Activated CD4-positive, alpha-beta T cell treated with anti-CD3 and anti-CD28 coated beads for 24 hours (primary cell): ENCODE results near the gene FRY.

Experiments
- DNase-seq, 2 donors: peaks; one replicate each; pipeline ENCODE4 v3.0.0-alpha.2; 2020; ENCODE audit warnings: low read depth in 2 of 2

FRY gene

DNA sequence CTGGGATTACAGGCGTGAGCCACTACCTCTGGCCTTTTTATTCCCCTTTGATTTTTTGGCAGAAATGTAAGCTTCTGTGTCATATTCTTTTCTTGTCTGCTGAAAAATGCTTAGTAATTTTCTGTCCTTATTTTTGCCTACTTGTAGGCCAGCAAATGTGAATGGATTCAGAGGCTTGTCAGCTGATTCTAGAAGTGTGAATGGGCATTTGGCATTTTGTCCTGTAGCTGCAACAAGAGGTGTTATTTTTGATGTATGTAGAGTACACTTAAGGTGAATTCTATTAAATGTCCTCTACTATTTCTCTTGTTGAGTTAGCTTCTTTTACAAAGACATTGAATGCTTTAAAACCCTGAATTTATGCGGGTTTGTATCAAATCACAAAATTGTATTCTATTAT lies 50.0 kb downstream of the FRY start:
- no peak for DNase-seq

DNA sequence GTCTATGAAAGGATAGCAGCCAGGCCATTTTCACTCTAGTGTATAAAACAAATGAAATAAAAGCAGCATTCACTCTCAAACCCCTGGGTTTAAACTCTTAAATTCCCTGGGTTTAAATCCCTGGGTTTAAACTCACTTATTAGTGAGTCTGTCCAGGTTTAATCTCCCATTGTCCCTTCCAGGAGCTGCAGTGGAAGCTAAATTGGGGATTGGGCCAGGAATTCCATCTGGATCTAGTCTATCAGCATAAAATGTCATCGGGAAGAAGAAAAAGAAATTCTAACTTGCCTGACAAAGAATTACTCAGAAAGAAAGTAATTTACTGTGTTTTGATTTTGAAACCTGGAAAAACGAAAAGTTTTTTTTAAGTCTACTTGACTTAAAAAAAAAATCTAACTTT lies 54.8 kb downstream of the FRY start:
- DNase-seq = no peak

DNA sequence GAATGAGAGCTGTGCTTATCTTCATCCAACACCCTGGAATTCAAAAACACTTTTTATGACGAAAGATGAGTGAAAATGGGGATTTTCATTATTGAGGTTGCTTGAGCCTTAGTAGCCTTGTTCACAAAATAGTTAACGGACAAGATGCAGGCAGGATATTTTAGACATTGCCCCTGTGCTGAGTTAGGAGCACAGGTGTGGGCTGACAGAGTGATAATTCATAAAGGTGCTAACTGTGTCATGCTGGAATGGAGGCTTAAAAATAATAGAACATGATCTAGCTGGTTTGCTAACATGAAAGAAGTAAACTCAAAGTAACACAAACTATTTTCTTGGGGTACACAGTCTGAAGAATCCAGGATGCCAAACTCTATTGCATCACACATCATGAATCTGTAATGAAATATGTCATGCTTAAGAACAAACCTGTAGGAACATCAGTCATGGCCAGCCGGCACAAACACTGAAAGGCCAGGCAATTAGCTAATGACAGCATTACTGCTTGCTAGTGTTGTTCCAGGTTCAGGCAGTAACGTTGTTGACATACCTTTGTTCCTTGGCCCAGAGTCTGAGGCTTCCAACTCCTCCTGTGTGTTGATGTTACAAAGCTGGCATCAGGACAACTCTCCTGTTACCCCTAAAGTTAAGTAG lies 55.3 kb downstream of the FRY start:
- no peak for DNase-seq

DNA sequence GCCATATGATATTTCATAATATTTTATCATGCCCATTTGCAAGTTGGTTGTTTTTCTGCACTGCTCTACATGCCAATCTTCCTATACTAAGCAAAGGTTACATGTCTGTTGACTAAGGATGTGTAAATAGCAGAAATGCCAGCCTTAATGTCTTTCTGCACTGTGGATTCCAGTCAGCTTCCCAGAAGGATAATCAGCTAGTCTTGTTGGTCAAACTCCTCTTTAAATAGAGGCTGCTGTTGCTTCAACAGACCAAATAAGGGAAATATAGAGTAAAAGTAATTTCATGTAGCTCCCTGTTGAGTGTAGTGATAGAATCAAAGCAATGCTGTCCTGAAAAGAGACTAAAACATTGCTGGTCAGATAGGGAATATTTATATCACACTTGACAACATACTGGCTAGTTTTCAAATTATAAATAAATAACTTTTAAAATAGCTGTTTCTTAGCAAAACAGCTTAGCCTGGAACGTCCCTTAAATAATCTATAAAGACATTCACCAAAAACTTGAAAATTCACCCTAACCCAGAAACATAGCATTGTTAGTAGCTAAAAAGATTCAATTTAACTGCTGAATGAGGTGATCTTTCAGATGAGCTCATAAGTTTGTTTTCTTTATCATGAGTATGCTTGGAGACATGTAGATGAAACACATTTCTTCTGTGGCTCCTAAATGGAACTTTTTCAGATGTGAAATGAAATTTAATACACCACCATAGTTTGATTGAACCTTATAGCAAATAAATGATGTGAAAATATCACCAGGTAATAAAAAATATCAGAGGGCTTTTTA lies 56.6 kb downstream of the FRY start:
- no peak for DNase-seq

DNA sequence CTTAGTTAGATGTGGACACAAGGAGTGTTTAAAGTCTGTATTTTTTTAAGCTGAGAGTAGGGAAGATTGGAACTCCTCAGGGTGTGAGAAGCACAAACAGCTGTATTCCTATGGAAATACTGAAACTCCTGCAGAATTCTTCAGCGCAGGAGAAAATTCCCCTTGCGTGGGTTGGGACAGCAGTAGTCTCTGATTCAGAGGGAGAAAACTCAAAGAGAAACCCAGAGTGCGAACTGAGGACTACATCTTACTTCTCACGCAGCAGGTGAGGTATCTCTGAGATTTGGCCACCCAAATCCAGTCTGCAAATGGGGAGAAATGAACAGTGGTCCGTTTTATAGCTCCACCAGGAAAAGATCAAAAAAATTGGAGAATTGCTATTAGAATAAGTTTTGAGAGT lies 60.9 kb downstream of the FRY start:
- no peak for DNase-seq

DNA sequence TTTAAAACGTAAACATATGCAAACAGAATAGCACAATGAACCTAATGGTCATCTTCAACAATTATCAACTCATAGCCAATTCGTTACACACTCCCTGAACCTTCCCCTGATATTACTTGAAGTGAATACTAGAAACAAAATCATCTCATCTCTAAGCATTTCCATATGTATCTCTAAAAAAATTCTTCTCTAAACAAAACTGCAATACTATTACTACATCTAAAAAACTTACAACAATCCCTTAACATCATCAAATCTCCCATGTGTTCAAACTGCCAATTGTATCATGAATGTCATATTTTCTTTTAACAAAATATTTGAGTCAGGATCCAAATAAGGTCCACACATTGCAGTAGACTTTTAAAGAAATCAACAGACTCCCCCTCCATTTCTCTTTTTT lies 61.4 kb downstream of the FRY start:
- no peak for DNase-seq

DNA sequence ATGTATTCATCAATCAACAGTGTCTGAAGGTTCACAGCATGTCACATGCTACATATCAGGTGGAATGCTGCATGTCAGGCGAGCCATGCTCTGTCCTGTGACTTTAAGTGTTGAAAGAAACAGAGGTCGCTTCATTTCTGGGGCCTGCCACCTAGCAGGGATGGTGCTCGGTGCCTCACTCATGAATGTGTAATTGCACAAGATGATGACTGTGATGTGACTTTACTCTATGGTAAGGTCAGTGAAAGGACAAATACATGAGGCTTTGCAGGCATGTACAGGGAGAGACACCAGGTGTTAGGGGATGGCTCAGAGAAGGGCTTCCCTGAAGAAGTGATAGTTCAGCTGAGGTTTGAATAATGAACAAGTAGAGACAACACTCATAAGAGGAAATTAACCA lies 66.7 kb downstream of the FRY start:
- DNase-seq = no peak

DNA sequence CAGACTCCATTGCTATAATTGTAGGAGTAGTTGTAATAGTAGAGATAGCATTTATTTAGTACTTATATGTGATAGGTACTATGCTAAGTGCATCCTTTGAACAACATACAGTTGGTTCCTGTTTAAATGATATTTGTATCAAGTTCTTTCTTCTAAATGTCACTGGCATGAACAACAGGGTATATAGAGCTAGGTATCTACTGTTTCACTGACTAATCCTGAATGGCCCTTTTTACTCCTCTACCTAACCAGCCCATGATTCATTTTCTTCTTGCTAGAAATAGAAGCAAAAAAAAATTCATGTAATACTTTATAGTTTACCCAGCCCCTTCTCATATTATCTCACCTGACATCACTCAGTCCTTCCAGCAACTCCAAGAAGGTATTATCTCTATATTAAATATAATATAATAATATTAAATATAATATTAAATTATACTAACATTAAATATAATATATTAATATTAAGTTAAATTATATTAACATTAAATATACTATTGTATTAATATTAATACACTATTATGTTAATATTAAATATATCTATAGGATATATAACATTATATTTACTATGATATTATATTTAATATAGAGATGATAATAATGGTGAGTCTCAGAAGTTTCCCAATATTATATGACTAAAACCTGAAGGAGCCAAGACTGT lies 74.2 kb downstream of the FRY start:
- no peak for DNase-seq

DNA sequence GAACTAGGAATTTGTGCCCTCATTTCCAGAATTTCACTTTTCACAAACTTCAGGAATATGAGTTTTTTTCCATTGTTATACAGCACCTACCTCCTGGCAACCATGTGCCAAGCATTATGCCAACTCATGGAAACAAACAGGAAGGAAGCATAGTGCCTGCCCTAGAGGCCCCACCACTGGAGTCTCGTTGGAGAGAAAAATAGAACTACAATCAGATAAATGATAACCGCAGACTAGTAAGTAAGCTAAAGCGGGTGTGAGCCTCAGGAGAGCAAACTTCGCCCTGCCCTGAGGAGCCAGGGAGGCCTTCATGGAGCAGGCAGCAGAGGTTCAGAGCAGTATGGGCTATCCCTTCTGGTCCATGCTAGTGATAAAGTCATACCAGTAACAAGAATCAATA lies 75.9 kb downstream of the FRY start:
- no peak for DNase-seq

DNA sequence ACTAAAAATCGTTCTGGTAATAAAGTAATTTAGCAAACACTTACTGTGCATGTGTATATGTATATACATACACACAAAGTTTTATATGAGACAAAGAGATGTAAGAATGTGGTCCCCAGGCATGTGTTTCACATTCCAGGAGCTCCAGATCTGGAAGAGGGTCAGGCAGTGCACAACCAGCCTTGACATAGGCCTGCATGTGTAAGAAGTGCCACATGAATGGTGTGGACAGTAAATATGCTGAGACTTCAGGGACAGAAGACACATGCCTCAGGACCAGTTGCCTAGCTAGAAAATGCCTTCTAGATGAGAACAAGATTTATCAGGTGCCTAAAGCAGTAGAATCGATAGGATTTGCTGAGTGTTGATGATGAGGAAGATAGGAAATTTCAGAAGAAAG lies 76.4 kb downstream of the FRY start:
- no peak for DNase-seq

DNA sequence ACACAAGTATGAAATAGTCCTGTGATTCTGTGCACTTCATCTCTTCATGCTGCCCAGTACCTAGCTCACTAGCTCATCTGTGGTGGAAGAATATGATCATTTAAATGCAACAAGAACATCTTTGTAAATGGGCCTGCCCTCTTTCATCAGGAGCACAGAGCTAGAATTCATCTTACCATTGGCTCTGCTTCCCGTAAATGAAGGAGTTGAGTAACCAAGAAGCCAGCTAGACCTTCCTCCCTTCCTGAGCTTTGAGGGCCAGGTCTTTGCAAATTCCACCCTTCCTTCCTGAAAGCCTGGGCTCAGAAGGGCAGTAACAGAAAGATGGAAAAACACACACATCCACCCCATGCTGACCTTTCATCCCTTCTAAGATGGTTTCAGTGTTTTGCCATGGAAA lies 82.0 kb downstream of the FRY start:
- no peak for DNase-seq

DNA sequence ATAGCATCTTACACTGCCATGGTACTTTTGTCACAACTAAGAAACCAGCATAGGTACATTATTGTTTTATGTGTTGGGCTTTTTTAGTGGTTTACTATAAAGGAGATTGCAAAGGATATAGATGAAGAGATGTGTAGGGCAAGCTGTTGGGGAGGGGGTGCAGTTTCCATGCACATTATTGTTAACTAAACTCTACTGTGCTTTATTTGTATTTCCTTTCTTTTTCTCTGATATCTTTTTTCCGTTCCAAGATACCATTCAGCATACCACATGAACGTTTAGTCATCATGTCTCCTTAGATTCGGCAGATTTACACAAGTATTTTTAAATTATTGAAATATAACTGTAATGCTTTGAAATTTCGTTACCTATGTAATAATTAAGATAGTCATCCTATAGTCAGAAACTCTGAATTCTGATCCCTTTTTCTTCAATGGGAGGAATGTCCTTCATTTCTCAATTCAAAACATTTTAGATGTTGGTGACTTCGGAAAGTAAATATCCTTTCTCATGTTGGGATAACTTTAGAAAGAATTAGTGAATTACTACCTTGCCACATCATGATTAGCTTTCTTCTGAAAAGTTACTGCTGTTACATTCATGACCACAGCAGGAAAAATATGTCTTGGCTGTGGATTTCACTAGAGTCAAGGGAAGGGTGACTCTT lies 82.8 kb downstream of the FRY start:
- no peak for DNase-seq

DNA sequence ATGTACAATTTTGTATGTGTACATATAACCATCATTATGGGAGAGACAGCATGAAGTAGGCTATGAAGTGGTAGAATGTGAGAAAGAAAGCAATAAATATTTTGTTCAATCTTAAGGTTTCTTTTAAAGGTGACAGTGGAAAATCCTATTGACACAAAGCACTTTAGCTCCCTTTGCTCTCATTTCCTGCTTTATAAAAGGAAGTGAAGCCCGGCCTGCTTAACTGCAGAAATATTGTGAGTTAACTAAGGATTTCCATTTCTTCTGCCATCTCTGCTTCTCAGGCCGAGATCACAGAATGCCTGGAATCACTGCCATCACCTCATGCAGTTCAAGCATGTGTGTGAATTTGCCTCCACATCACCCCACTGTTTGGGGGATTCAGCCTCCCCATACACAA lies 83.5 kb downstream of the FRY start:
- no peak for DNase-seq

DNA sequence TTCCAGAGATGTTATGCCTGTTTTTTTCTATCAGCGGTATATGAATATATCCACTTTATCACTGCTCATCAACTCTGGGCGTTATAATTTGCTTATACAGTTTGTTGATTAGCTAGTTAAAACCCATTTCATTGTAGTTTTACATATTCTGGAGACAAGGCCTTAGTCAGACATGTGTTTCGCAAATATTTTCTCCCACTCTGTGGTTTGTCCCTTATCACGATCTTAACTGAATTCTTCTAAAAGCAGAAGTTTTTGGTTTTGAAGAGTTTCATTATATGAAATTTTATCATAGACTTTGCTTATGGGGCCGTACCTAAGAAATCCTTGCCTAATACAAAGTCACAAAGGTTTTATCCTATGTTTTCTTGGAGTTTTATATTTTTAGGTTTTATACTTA lies 84.6 kb downstream of the FRY start:
- no peak for DNase-seq

DNA sequence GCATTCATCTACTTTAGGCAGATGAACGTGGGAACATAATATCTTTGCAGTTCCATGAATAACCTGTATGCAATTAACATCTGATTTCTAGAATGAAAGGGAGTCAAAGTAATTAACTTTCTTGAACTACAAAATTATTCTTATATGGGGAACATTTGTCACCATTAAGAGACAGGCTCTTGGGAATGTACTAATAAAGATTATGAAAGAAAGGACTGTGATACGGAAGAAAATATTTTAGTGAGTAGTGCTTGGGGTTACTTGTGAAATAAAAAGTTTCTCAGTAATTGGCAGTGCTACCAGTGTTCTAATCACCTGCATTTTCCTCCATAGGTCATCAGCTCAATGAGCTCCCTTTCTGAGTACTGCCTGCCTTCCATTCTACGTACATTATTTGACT lies 85.4 kb downstream of the FRY start:
- no peak for DNase-seq

DNA sequence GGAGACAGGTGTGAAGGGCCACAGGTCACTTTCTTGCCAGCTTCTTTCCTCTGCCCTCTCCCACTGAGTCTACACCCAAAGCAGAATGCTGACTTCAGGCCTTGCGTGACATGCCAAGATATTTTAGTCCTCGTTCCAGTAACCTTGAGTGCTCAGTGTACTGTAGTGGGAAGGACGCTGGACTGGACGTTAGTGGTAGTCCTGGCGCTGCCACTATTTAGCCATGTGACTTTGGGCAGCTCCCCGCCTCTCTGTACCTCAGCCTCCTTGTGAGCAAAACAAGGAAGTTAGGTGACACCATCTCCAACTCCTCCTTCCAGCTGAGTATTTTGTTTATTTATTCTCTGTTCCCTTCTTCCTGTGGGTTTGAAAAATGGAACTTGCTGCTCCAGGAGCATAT lies 86.1 kb downstream of the FRY start:
- DNase-seq = no peak

DNA sequence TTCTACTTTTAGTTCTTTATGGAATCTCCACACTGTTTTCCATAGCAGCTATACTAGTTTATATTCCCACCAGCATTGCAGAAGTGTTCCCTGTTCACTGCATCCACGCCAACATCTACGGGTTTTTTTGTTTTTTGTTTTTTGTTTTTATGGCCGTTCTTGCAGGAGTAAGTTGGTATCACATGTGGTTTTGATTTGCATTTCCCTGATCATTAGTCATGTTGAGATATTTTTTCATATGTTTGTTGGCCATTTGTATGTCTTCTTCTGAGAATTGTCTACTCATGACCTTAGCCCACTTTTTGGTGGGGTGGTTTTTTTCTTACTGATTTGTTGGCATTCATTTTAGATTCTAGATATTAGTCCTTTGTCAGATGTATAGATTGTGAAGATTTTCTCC lies 89.7 kb downstream of the FRY start:
- no peak for DNase-seq

DNA sequence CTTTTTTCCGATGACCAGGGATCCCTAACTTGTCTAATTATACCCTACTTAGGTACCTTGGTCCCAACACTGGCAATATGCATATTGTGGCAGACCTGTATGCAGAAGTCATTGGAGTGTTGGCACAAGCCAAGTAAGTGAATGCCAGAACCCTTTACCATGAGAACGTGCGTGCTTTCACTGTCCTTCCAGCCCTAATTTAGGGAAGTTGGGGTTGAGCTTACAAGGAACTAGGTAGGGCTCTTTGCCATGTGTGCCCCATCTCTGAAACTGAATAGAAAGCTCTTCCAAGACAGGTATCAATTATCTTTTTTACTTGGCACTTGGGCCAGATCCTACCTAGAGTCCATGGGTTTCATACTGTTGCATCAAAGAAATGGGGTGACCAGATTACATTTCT lies 93.2 kb downstream of the FRY start:
- no peak for DNase-seq

DNA sequence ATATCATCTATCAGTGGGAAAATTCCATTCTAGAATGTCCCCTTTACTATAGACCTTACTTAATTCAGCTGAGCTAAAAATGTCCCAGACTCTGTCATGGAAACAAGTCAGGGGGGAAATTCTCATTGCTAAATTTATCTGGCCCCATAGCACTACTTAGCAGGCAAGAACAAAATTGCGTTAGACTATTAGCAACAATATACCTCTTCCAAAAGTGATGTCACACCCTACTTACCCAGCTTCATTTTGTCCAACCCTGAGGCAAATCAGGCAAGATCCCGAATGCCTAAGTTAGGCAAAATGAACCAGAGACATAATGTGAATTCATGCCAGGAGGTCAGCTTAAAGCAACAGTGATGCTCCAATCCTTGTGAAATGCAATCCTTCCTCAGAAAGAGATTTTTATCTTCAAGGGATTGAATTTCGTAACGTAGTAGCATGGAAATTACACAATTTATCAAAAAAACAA lies 93.7 kb downstream of the FRY start:
- no peak for DNase-seq

DNA sequence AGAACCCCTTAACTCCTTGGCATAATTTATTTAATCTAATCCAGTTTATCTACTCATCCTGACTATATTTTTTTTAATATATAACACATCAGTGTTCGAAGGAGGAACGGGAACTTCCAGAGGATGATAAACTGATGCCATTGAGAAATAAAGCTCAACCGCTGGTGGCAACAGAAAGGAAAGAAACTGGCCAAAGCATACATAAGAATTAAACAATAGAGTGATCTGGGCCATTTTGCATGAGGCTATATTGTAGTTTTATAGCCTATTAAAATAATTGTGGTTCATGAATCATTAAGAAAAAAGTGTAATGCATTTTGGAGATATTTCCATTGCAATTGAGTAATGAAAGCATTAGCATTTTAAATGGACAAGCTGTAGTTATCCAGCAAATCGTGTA lies 94.2 kb downstream of the FRY start:
- no peak for DNase-seq

DNA sequence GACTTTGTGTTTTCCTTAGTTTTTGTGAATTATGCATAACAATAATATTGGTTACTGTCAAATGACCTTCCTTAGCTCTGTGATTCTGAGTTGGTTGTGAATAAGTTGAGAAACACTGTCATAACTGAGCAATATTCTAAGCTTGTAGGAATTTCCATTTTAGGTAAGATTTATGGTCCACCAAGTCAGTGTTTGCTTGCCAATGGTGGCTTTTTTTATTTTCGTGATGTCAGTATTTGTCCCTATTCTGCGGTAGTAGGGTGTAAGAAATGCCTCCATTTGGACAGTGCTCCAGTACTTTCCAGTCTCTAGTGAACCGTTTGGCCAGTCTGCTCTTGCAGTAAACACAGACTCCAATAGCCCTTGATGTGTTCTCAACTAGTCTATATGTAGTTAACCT lies 94.7 kb downstream of the FRY start:
- DNase-seq = no peak

DNA sequence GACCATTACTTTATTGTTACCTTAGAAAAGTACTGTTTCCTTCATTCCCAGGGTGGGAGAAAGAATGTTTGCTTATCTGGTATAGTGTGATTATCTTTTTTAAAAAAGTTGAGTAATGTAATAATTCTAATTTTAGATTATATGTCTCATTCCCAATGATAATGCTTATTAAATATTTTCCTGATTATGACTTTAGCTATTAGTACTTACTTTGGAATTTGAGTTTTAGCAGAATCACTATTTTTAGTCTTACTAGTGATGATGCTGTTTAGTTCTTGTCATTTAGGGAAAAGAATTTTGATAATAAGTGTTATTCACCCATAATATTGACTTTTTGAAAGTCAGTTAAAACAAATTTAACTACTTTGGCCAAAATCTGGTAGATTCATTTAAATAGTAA lies 95.2 kb downstream of the FRY start:
- no peak for DNase-seq

DNA sequence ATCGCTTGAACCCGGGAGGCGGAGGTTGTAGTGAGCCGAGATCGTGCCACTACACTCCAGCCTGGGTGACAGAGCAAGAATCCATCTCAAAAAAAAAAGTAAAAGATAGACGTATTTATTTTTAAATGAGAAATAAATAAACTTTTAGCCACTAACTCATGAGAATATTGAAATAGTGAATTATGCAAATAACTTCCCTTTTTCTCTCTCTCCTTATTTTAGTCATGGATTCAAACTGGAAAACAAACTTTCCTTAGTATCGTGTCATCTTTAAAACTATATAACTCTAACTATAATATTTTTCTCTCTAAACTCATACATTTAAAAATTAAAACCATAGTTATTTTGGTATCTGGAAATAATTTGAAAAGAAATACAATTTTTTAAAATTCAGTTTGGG lies 96.1 kb downstream of the FRY start:
- no peak for DNase-seq
